ENCODE measurements around the gene BRSK1.

Gene BRSK1

GRCh38 chr19:55339105-55339888, 55.5 kb downstream of the BRSK1 start, which contains the start of gene KMT5C:
Gene KMT5C (plus strand): TSS chr19:55339876. CDS start chr19:55341937, 2,061 bp downstream.
- peak; percentile 100 for DNase-seq

- peak; percentile 66 for DNase-seq
Measured at GRCh38 chr19:55339889-55340783, 56.3 kb downstream of the BRSK1 start.

GRCh38 chr19:55340784-55341147, 57.0 kb downstream of the BRSK1 start:
- DNase-seq = no peak

- DNase-seq = peak; percentile 87
Measured at GRCh38 chr19:55341171-55341588, 57.4 kb downstream of the BRSK1 start.

- DNase-seq = no peak
Measured at GRCh38 chr19:55341595-55342531, 58.1 kb downstream of the BRSK1 start.

- DNase-seq = no peak
Measured at GRCh38 chr19:55344444-55344843, 60.6 kb downstream of the BRSK1 start.

GRCh38 chr19:55345101-55345817, 61.5 kb downstream of the BRSK1 start:
- no peak for DNase-seq

- no peak for DNase-seq
Measured at GRCh38 chr19:55345818-55346724, 62.3 kb downstream of the BRSK1 start.

GRCh38 chr19:55346725-55347441, 63.1 kb downstream of the BRSK1 start:
- DNase-seq = no peak

- DNase-seq = no peak
Measured at GRCh38 chr19:55347442-55348009, 63.7 kb downstream of the BRSK1 start.

GRCh38 chr19:55348317-55349034, 64.7 kb downstream of the BRSK1 start:
- DNase-seq = no peak

GRCh38 chr19:55350620-55351315, 67.0 kb downstream of the BRSK1 start:
- DNase-seq = no peak

GRCh38 chr19:55352040-55352439, 68.2 kb downstream of the BRSK1 start:
- no peak for DNase-seq

GRCh38 chr19:55352549-55353145, 68.8 kb downstream of the BRSK1 start:
- no peak for DNase-seq

GRCh38 chr19:55353356-55353802, 69.6 kb downstream of the BRSK1 start:
- no peak for DNase-seq

GRCh38 chr19:55353803-55354697, 70.3 kb downstream of the BRSK1 start:
- peak; percentile 74 for DNase-seq

- no peak for DNase-seq
Measured at GRCh38 chr19:55354698-55355212, 71.0 kb downstream of the BRSK1 start, which contains the start of gene COX6B2. Gene COX6B2 (minus strand): TSS chr19:55354719. CDS start chr19:55354521, 198 bp downstream.
